Measurements from ENCODE around the gene TRMO.
A peak's percentile ranks its signal among the peaks of the same experiment; 100 is the strongest.

Gene TRMO

GRCh38 chr9:97876061-97876460 lies 46.2 kb downstream of the TRMO start:
- no peak for TF ChIP-seq ZBTB10 (tag by site-specific recombination; IDR thresholded peaks at IDR 0.05)
- no peak for TF ChIP-seq ZNF416 (tag by site-specific recombination; IDR thresholded peaks at IDR 0.05)
- 0 out of 2 replicates have a peak, but pooled peaks have one; percentile 13 for TF ChIP-seq ZNF140 (tag by site-specific recombination; IDR thresholded peaks at IDR 0.05)
- Histone ChIP-seq H3K36me3 (ENCODE audit: control insufficient read depth in 2 of 2, insufficient read depth in 1 of 2, low read length in 2 of 2) (no peaks in the 10 kb centered on the region), H3K4me3 (ENCODE audit: low read depth, low read length) (no peak overlapping the region), H3K4me1 (ENCODE audit: control insufficient read depth, insufficient read depth, low read length) (no peaks in the 10 kb centered on the region), H3K27ac (ENCODE audit: extremely low read depth, low read depth, low read length) (no peak overlapping the region), H3K9me3 (ENCODE audit: control insufficient read depth, insufficient read depth, low read depth, low read length) (no peaks in the 10 kb centered on the region)
- ChIA-PET POLR2A (interaction anchor here (0.7 kb wide), 1 partner anchor 238 kb away, joined by 4 read pairs; no protein-coding TSS in a partner anchor), CTCF (interaction anchor here (0.5 to 0.6 kb wide), 2 partner anchors 25 to 66 kb away, joined by 4 read pairs; no protein-coding TSS in a partner anchor)

- H3K36me3 ChIP-seq (ENCODE audit: control insufficient read depth in 2 of 2, insufficient read depth in 1 of 2, low read length in 2 of 2), result no peaks in the 10 kb centered on the region
- POLR2A ChIA-PET, result interaction anchor here (1.4 kb wide), 1 partner anchor 21 kb away, joined by 3 read pairs; no protein-coding TSS in a partner anchor
- H3K4me1 ChIP-seq (ENCODE audit: control insufficient read depth, insufficient read depth, low read length), result no peaks in the 10 kb centered on the region
- no peaks in the 10 kb centered on the region for H3K9me3 ChIP-seq (ENCODE audit: control insufficient read depth, insufficient read depth, low read depth, low read length)
- no peak overlapping the region for H3K27ac ChIP-seq (ENCODE audit: extremely low read depth, low read depth, low read length)
- CTCF ChIA-PET, result interaction anchor here (0.6 to 0.7 kb wide), 2 partner anchors 47 to 86 kb away, joined by 3 read pairs; partner anchors contain the start of gene TRMO
- H3K4me3 ChIP-seq (ENCODE audit: low read depth, low read length), result no peak overlapping the region
- TF ChIP-seq ZNF654 (tag by site-specific recombination; IDR thresholded peaks at IDR 0.05; ENCODE audit: low read depth) (no peak), ZNF24 (tag by site-specific recombination; IDR thresholded peaks at IDR 0.05) (no peak), ZNF560 (tag by site-specific recombination; IDR thresholded peaks at IDR 0.05; ENCODE audit: borderline replicate concordance) (no peak), WT1 (tag by site-specific recombination; IDR thresholded peaks at IDR 0.05) (no peak), ZNF776 (tag by site-specific recombination; IDR thresholded peaks at IDR 0.05; ENCODE audit: borderline replicate concordance) (no peak), ZNF629 (tag by site-specific recombination; IDR thresholded peaks at IDR 0.05) (no peak), ZNF324 (tag by site-specific recombination; IDR thresholded peaks at IDR 0.05) (no peak), ZBTB1 (tag by site-specific recombination; IDR thresholded peaks at IDR 0.05) (no peak), ZNF266 (tag by site-specific recombination; IDR thresholded peaks at IDR 0.05; ENCODE audit: low read depth) (no peak), EGR2 (tag by site-specific recombination; IDR thresholded peaks at IDR 0.05; ENCODE audit: low read depth) (no peak), ZNF518A (tag by site-specific recombination; conservative IDR thresholded peaks at IDR 0.05; ENCODE audit: low read depth) (no peak), ZNF433 (tag by site-specific recombination; IDR thresholded peaks at IDR 0.05; ENCODE audit: low read depth) (no peak)
Measured at GRCh38 chr9:97875111-97875510, 47.2 kb downstream of the TRMO start.

All from HEK293 (cell line).